Inflammatory macrophage treated with lipopolysaccharide for 4 hours (primary cell): Measurements from ENCODE around the gene HMG20A.
"Not testable (repeated sequence)": the region's sequence is repeated elsewhere in the genome, so short reads cannot be mapped to it uniquely, and the experiment has no call there.

Experiments
- DNase-seq: peaks from one replicate; pipeline ENCODE4 v3.0.0-alpha.2; 2020

The HMG20A gene

DNA sequence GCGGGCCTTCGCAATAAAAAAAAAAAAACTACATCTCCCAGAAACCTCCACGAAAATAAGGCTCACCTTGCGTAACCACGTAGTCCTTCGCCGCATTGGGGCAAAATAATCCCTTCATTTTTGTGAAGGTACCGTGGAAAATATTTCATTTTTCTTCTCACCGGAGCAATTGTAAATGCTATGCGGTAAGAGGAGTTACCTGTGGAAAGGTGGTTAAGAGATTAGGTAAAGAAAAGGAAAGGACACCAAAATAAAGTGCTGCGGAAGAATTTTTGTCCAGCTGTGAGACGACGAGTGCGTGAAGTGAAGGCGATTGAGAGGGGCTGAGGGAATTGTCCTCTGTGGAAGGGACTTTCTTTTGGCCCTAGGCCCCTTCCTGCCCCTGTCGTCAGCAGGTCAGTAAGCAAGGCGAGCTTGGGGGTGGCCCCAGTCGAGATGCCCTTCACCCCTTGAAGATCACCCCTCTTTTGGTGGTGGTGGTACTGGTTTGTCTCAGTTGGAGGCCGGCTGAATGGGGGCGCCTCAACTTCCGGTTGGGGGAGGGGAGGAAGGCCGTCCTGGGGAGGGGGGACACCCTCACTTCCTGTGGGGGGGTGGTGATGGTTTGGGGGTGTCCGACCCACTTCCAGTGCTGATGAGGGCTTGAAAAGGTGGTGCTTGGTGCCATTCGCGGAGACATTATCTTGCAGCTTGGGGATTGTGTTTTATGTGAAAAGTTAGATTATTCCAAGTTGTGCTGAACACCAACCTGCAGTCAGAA is at the start of gene HMG20A:
HMG20A (plus strand) TSS at position 279 of the 760 bp plus-strand sequence. CDS start 37,520 bp downstream, outside the sequence.
- peak; percentile 76 for DNase-seq

DNA sequence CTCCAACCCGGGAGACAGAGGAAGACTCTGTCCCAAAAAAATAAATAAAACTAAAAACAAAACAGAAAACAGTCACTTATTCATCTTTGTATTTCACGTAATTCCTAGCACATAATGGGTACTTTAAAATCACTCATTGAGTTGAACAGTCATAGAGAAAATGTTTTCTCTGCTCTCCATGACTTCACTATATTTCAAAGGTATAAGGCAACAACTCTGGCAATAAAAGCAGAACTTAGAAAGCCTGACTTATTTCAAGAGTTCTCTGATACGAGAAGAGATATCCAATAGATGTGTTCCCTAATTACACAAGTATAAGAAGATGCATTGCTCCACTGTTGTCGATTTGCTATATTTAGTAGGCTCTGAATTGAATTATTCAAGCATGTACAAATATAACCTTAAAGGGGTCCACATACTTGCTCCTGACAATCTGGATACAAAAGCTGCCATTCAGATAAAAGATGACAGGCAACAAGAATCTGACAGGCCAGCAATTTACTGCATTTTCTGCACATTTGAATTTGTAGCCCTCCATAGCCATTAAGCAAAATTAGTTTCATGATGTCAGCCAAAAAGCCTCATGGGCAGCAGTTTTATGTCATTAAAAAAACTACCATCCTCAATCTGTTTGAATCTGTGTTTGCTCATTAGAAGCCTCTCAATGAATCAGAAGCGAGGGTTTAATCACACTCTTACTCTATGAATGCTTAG is 48.7 kb upstream of the HMG20A start:
- peak; percentile 15 for DNase-seq

DNA sequence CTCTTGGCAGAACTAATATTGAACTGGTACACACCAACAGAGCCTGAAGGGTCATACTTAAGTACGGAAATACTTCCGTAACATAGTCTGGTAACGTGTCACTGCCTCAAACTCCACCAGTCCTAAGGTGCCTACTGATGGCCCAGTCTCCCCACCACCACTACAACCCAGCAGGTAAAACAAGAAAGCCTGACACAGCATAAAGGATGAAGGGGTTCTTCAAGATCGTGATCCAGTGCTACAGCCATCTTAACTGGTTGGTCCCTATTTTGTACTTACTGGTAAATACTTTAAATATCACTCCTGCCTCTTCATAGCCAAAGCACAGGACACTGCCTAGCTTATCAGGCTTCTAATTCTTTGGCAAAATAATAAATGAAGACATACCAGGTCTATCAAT is 47.2 kb upstream of the HMG20A start:
- no peak for DNase-seq

DNA sequence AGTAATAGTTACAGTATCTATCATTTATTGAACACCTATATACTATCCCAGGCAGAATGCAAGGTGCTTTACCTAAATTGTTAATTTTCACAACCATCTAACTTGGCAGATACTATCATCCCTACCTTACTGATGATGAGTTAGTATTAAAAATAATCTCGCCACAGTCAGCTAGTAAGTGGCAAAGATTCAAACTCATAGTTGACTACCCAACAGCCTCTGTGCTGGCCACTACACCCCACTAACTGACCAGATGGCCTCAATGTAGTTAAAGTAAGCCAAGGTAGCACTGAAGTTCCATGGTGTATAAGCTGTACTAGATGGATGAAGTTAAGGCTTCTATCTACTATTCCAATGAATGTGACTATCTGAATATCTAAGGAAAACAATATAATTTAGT is 45.6 kb upstream of the HMG20A start:
- no peak for DNase-seq

DNA sequence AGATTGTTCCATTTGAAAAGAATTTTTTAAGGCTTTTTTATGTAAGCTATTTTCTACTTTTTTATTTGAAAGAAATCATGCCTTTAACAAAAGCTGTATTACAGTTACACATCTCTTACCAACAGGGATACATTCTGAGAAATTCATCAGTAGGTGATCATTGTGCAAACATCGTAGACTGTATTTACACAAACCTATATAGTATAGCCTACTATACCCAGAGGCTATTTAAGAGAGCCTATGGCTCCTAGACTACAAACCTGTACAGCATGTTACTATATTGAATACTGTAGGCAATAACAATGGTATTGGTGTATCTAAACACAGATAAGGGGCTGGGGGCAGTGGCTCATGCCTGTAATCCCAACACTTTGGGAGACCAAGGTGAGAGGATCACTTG is 43.9 kb upstream of the HMG20A start:
- no peak for DNase-seq

DNA sequence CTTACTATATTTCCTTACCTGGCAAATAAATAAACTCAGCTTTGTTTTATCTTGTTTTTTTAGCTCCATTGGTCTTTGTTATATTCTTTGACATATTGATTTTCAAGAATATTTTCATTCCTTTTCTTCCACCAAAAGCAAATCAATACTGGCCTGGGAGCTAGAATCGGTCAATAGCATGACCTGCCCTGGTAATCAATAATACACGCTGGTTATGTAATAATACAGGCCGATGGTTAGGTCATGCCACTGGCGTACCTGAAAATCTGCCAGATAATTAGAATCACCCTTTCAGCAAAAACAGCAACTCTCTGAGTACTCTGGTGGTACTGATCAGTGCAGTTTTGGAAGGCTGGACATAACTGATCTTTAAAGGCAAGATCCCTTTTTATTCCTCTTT is 40.7 kb upstream of the HMG20A start:
- no peak for DNase-seq

DNA sequence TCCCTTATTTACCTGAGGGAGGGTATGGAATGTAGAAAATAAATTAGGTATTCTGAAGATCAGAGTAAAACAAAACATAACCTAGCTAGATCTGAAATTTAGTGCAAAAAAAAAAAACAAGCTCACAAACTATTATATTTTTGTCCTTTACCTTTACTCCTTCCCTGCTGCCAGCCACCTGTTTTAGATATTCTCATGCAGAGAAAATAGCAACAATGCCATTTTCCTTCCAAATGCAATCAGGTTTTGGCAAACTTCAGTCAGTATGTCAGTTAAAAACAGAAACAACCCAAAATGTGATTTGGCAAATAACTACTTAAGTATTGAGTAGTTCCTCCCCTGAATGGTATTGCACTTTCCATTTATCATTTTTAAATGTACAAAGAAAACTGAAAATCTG is 36.6 kb upstream of the HMG20A start:
- no peak for DNase-seq

DNA sequence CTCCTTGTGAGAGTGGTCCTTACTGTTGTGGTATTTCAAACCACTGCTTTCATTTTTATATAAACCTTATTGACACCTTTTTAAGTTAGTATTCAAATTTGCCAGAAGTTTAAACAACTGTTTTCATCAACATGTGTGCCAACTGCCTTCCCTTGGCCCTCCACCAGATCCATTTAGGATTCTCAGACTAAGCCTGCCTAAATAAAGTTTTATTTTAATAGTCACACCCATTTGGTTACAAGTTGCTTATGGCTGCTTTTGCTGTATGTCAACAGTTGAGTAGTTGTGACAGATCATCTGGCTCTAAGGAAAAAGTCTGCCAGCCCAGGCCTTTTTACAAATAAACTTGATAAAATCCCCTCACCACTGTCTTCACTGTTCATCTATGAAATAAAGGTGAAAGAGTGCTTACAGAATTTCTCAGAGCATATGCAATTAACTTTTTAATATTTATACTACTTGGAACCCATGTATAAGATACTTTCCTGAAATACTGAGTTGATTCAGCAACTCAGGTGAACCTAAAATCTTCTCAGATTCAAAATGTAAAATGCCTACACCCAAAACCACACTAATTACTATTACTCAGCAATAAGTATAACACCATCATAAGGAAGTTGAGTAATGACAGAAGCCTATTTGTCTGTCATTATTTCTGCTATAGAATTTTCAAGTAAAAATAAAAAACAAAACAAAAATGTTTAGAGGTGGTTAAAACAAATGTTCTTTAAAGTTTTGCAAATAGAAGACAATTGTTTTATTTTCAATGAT is 35.9 kb upstream of the HMG20A start:
- peak; percentile 10 for DNase-seq

DNA sequence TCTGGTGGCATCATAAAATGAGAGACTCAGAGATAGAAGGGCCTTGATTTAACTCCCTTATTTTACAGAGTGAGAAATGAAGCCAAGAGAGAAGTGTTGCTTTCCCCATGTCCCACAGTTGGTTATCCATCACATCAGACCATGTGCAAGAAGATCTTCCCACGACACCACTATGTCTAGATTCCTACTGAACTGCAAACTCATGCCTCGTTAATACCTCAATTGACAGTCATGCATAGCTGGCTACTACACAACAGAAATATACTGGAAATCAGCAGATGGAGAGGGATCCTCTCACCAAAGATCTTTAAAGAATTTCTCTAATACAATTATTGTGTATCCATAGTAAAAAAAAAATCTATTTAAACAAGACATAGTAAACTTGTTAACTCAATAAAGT is 34.1 kb upstream of the HMG20A start:
- DNase-seq, result no peak

DNA sequence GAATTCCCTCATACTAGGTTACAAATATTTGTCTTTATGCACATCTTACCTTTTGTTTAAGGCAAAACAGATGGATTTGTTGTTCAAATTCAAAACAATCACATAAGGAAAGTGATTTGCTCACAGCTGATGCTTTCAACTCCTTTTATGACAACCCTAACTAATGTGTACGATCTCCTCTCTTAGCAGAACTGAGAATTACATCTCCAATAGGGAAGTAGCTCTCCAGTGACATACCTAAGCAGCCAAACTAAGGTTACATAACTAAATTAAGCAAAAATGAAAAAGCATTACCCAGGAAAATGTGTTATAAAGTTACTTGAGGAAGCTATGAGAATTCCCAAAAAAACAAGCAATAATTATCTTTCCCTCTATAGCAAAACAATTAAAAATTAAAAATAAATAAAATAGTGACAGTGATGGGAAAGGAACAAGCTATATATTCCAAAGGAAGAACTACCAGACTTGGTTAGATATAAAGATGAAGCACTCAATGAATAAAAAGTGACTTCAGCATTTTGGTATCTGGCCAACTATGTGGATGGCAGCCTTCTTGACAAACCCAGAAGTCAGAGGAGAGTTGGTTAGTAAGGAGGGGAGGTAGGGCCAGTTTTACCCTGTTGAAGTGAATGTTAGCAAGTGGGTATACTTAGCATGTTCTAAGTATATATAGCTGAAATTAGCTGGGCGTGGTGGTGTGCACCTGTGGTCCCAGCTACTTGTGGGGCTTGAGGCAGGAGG is 33.2 kb upstream of the HMG20A start:
- DNase-seq, result peak; percentile 46

DNA sequence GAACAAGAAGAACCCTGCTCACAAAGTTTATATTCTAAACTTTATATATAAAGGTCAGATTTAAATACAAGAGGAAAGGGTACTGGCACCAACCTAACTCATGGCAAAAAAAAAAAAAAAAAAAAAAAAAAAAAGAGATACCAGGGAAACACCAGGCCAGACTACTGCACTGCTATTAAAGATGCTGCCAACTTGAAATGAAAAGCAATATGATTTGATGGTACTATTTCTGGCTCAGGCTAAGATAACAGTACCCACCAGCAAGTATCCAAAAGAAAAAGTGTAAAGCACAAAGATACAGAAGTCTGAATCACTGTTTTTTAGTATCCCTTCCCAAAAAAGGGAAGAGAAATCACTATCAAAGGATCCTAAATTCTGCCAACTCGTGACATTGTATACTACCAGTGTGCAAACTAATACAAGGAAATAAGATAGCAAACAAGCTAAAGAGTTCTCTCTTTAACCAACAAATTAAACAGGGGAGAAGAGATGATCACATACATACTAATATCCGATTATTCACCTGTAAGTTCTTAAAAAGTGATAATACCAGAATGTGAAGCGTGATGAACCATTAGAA is 29.2 kb upstream of the HMG20A start:
- no peak for DNase-seq

DNA sequence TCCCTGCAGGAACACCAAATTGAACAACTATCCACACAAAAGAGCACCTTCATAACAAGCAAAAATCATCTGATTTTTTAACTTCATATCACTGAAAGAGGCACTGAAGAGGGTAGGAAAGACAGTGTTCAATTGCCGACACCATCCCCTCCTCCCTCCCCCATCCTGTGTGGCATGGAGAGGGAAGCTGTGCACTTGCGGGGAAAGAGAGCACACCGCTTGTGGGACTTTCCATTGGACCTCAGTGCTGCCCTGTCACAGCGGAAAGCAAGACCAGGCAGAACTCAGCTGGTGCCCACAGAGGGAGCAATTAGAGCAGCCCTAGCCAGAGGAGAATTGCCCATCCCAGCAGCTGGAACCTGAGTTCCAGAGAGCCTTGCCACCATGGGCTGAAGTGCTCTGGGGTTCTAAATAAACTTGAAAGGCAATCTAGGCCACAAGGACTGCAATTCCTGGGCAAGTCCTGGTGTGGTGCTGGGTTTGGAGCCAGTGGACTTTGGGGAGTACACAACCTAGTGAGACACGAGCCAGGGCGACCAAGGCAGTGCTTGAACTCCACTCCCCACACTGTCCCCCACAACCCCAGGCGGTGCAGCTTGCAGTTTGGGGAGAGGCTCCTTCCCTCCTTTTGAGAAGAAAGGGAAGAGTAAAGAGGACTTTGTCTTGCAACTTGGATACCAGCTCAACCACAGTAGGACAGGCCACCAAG is 27.8 kb upstream of the HMG20A start:
- no peak for DNase-seq

DNA sequence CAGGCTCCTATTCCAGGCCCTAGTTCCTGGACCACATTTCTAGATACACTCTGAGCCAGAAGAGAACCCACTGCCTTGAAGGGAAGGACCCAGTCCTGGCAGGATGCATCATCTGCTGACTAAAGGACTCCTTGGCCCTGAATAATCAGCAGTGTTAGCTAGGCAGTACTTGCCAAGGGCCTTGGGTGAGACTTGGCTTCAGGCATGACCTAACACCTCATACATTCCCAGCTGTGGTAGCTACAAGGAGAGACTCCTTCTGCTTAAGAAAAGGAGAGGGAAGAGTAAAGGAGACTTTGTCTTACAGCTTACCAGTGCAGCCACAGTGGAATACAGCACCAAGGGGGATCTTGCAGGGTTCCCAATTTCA is 27.2 kb upstream of the HMG20A start:
- no peak for DNase-seq

DNA sequence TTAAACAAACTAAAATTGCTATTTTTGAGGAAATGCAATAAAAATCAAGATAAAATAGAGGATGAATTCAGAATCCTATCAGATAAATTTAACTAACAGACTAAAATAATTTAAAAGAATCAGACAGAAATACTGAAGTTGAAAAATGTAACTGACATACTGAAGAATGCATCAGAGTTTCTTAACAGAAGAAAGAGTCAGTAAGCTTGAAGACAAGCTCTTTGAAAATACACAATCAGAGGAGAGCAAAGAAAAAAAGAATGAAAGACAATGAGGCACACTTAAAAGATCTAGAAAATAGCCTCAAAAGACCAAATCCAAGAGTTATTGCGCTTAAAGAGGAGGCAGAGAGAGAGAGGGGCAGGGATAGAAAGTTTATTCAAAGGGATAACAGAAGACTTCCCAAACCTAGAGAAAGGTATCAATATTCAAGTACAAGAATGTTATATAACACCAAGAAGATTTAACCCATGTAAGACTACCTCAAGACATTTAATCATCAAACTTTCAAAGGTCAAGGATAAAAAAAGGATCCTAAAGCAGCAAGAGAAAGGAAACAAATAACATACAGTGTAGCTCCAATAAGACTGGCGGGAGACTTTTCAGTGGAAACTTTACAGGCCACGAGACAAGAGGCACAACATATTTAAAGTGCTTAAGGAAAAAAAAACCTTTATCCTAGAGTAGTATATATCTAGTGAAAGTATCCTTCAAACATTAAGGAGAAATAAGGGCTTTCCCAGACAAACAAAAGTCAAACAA is 25.5 kb upstream of the HMG20A start:
- DNase-seq, result no peak

DNA sequence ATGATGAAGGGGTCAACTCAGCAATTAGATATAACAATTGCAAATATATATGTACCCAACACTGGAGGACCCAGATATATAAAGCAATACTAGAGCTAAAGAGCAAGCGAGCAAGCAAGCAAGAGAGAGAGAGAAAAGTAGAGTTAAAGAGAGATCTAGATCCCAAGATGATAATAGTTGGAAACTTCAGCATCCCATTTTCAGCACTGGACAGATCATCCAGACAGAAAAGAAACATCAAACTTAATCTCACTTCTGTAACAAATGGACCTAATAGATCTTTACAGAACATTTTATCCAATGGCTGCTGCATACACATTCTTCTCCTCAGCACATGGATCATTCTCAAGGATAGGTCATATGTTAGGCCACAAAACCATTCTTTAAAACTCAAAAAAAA is 24.0 kb upstream of the HMG20A start:
- no peak for DNase-seq

DNA sequence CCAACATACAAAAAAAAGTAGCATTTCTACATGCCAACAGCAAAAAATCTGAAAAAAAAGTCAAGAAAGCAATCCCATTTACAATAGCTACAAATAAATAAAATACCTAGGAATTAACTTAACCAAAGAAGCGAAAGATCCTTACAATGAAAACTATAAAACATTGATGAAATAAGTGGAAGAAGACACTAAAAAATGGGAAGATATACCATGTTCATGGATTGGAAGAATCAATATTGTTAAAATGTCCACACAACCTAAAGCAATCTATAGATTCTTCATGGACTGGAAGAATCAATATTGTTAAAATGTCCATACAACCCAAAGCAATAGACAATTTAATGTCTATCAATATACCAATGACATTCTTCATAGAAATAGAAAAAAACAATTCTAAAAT is 21.8 kb upstream of the HMG20A start:
- DNase-seq, result no peak

DNA sequence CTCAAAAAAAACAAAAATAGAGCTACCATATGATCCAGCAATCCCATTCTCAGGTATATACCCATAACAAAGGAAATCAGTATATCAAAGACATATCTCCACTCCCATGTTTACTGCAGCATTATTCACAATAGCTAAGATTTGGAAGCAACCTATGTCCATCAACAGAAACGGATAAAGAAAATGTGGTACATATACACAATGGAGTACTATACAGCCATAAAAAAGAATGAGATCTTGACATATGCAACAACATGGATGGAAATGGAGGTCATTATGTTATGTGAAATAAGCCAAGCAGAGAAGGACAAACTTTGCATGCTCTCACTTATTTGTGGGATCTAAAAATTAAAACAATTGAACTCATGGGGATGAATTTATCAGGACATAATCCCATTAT is 20.4 kb upstream of the HMG20A start:
- no peak for DNase-seq

DNA sequence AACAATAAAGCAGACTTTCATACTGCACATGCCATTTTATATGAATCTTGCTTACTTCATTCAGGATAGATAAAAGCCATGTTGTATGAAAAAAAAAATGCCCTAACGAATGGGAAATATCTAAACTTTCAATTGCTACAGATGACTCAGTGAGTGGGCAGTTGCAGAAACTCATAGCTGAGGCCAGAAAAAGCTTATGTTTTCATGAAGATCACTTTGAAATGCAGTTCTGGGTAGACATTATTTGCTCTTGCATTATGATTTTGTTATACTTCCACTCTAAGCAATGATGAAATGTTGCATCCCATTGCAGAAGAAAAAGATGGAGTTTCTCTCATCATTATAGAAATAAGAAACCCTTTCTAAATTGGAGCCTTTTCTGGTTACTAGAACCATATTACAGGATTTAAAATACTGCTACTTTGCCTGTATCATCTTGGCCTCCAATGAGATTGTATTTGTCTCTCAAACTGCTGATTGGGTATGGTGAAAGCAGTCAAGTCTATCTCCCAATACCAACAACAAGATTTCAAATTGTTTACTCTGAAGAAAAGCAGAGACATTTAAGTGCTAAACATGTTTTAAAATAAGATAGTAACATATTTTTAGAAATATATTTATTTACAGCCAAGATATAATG is 17.8 kb upstream of the HMG20A start:
- peak; percentile 74 for DNase-seq

DNA sequence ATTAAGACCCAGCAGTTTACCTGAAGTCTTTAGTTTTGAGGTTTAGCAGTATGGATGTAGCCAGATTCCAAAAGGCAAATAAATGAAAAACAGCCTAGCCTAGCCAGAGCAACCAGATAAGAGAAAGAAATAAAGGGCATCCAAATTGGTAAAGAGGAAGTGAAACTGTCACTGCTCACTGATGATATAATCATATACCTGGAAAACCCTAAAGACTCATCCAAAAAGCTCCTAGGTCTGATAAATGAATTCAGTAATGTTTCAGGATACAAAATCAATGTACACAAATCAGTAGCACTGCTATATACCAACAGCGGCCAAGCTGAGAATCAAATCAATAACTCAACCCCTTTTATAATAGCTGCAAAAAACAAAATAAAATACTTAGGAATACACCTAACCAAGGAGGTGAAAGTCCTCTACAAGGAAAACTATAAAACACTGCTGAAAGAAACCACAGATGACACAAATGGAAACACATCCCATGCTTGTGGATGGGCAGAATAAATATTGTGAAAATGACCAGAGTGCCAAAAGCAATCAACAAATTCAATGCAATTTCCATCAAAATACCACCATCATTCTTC is 14.4 kb upstream of the HMG20A start:
- DNase-seq, result not testable (repeated sequence)

DNA sequence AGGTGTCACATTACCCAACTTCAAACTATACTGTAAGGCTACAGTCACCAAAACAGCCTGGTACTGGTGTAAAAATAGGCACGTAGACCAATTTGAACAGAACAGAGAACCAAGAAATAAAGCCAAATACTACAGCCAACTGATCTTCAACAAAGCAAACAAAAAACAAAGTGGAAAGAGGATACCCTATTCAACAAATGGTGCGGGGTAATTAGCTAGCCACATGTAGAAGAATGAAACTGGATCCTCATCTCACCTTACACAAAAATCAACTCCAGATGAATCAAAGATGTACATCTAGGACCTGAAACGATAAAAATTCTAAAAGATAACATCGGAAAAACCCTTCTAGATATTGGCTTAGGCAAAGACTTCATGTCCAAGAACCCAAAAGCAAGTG is 13.8 kb upstream of the HMG20A start:
- no peak for DNase-seq
